Measurements from ENCODE around the gene SCN3A. TPM values are rescaled to one million over a fixed set of nuclear protein-coding genes. Genes with fewer than 3 reads are reported as not detected.

The SCN3A gene
- polyA plus RNA-seq, 1 donor (not counting 4 experiments of a cell fraction or from before 2014, with no cell fraction given): 0.01 TPM

- H3K27ac ChIP-seq (ENCODE audit: control insufficient read depth, insufficient read depth, low read length): no peak overlapping the region
- H3K4me1 ChIP-seq (ENCODE audit: control insufficient read depth, extremely low read depth, insufficient read depth, low read length): no peaks in the 10 kb centered on the region
- no peak overlapping the region for H2AFZ ChIP-seq (ENCODE audit: control insufficient read depth, low read length)
- no peak for DNase-seq (ENCODE audit: low read depth, low spot score)
- H3K9me1 ChIP-seq (ENCODE audit: control insufficient read depth, extremely low read depth, insufficient read depth, low read length): no peaks in the 10 kb centered on the region
- FAIRE-seq: no peak
- H3K9me3 ChIP-seq (ENCODE audit: control insufficient read depth, low read depth, low read length): no peaks in the 10 kb centered on the region
- no peak overlapping the region for H3K4me3 ChIP-seq (ENCODE audit: control insufficient read depth in 2 of 3, extremely low read depth in 1 of 3, insufficient read depth in 2 of 3, low read depth in 1 of 3, low read length in 3 of 3)
- no peaks in the 10 kb centered on the region for H4K20me1 ChIP-seq (ENCODE audit: control insufficient read depth, extremely low read depth, insufficient read depth, low read length)
- TF ChIP-seq EZH2 (IDR thresholded peaks at IDR 0.05; ENCODE audit: low read length) (no peak), CTCF (optimal IDR thresholded peaks at IDR 0.05 in 1 of 3, IDR thresholded peaks at IDR 0.05 in 1 of 3, conservative IDR thresholded peaks at IDR 0.05 in 1 of 3; ENCODE audit: extremely low read depth in 1 of 3, insufficient read depth in 2 of 3, low read length in 3 of 3) (no peak)
- no peaks in the 10 kb centered on the region for H3K36me3 ChIP-seq (ENCODE audit: control insufficient read depth in 2 of 2, extremely low read depth in 1 of 2, insufficient read depth in 2 of 2, low read length in 2 of 2)
- no peak overlapping the region for H3K4me2 ChIP-seq (ENCODE audit: control insufficient read depth, extremely low read depth, insufficient read depth, low read depth, low read length)
- H3K27me3 ChIP-seq (ENCODE audit: control insufficient read depth, extremely low read depth, insufficient read depth, low read length): no peaks in the 10 kb centered on the region
- H3K79me2 ChIP-seq (ENCODE audit: control insufficient read depth, insufficient read depth, low read length): no peaks in the 10 kb centered on the region
- dilution Hi-C loops (cut with MboI; ENCODE audit: extremely low pct_ligation_motif_present, low sequenced_read_pairs): no loop called here
- H3K9ac ChIP-seq (ENCODE audit: control insufficient read depth, extremely low read depth, insufficient read depth, low read length): no peak overlapping the region
These were observed 124.4 kb downstream of the SCN3A start for GRCh38 chr2:165079432-165079831.

GRCh38 chr2:165078913-165079312 lies 124.9 kb downstream of the SCN3A start:
- Histone ChIP-seq H3K4me1 (ENCODE audit: control insufficient read depth, extremely low read depth, insufficient read depth, low read length) (no peaks in the 10 kb centered on the region), H3K9ac (ENCODE audit: control insufficient read depth, extremely low read depth, insufficient read depth, low read length) (no peak overlapping the region), H2AFZ (ENCODE audit: control insufficient read depth, low read length) (no peak overlapping the region), H3K4me2 (ENCODE audit: control insufficient read depth, extremely low read depth, insufficient read depth, low read depth, low read length) (no peak overlapping the region), H3K4me3 (ENCODE audit: control insufficient read depth in 2 of 3, extremely low read depth in 1 of 3, insufficient read depth in 2 of 3, low read depth in 1 of 3, low read length in 3 of 3) (no peak overlapping the region), H3K27me3 (ENCODE audit: control insufficient read depth, extremely low read depth, insufficient read depth, low read length) (no peaks in the 10 kb centered on the region), H3K9me3 (ENCODE audit: control insufficient read depth, low read depth, low read length) (no peaks in the 10 kb centered on the region), H3K79me2 (ENCODE audit: control insufficient read depth, insufficient read depth, low read length) (no peaks in the 10 kb centered on the region), H3K27ac (ENCODE audit: control insufficient read depth, insufficient read depth, low read length) (no peak overlapping the region), H3K9me1 (ENCODE audit: control insufficient read depth, extremely low read depth, insufficient read depth, low read length) (no peaks in the 10 kb centered on the region), H4K20me1 (ENCODE audit: control insufficient read depth, extremely low read depth, insufficient read depth, low read length) (no peaks in the 10 kb centered on the region), H3K36me3 (ENCODE audit: control insufficient read depth in 2 of 2, extremely low read depth in 1 of 2, insufficient read depth in 2 of 2, low read length in 2 of 2) (no peaks in the 10 kb centered on the region)
- DNase-seq (ENCODE audit: low read depth, low spot score) (no peak), FAIRE-seq (no peak)
- dilution Hi-C loops (cut with MboI; ENCODE audit: extremely low pct_ligation_motif_present, low sequenced_read_pairs): no loop called here
- TF ChIP-seq EZH2 (IDR thresholded peaks at IDR 0.05; ENCODE audit: low read length) (no peak), CTCF (optimal IDR thresholded peaks at IDR 0.05 in 1 of 3, IDR thresholded peaks at IDR 0.05 in 1 of 3, conservative IDR thresholded peaks at IDR 0.05 in 1 of 3; ENCODE audit: extremely low read depth in 1 of 3, insufficient read depth in 2 of 3, low read length in 3 of 3) (no peak)
